ENCODE results near the gene AP4E1. TPM values are rescaled to one million over a fixed set of nuclear protein-coding genes. Genes with fewer than 3 reads are reported as not detected.

AP4E1 gene
- total and polyA plus RNA-seq, 4 donors = 2.3 to 12.6 (median 7.3) TPM

DNA sequence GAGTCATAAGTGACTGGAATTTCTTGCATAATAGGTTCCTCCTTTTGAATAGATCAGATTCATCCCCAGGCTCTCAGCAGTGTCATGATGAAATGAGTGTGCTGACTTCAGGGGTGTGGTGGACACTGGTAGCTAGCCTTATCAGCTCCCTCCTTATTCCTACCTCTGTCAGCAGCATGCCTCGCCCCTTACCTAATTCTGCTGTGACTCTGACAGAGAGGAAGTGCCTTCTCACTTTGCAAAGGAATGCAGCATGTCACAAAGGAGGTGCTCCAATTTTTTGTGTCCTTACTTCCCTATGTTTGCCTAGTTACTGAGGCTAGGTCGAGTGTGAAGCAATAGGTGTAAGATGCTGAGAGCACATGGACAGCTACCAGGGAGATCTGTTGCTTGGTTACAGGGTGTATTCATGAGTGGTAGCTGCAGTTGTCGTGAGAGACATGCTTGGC lies 95.6 kb downstream of the AP4E1 start:
- DNase-seq (no peak), ATAC-seq (ENCODE audit: low FRiP score) (no peak)
- Histone ChIP-seq H3K4me1 (ENCODE audit: control insufficient read depth in 1 of 2, insufficient read depth in 2 of 2, low read length in 2 of 2) (no peaks in the 10 kb centered on the region), H3K9me3 (ENCODE audit: control insufficient read depth, low read length) (no peaks in the 10 kb centered on the region), H3K4me3 (ENCODE audit: low read length in 2 of 2) (no peak overlapping the region), H3K36me3 (ENCODE audit: control insufficient read depth in 1 of 2, insufficient read depth in 2 of 2, low read length in 1 of 2) (peaks cover 2 to 3% of the 10 kb centered on the region in 2 donors), H3K27ac (ENCODE audit: low read depth in 1 of 2, low read length in 2 of 2) (no peak overlapping the region), H3K27me3 (ENCODE audit: control insufficient read depth in 1 of 2, insufficient read depth in 2 of 2, low read length in 1 of 2) (no peaks in the 10 kb centered on the region)
- intact Hi-C loops (cut with DNase I) = no loop called here
- 75 to 80% methylated on average over 3 of the region's 3 CpGs for WGBS, 2 donors

DNA sequence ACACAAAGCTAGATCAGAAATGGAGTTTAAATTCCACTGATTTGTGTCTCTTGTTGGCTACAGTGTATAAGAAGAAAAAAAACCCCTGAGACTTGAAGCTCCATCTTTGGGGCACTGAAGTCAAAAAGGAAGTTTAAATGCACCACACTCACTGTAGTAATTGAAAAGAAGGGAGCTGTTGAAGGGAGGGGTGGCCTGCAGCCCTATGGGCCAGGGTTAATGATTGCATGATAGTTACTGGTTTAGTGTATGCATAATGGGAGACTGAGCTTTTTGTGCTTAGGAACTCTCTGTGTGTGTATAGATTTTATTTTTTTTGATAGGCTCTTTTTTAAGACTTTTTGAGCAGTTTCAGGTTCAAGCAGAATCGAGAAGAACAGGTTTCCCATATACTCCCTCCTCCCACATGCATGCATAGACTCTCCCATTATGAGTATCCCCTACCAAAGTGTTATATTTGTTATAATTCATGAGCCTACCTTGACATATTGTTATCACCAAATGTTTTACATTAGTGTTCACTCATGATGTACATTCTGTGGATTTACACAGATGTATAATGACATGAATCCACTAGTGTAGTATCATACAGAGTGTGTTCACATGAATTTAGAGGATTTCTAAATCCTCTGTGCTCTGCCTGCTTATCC lies 98.0 kb downstream of the AP4E1 start:
- Histone ChIP-seq H3K27ac (ENCODE audit: low read depth in 1 of 2, low read length in 2 of 2) (no peak overlapping the region), H3K4me1 (ENCODE audit: control insufficient read depth in 1 of 2, insufficient read depth in 2 of 2, low read length in 2 of 2) (no peaks in the 10 kb centered on the region), H3K9me3 (ENCODE audit: control insufficient read depth, low read length) (no peaks in the 10 kb centered on the region), H3K27me3 (ENCODE audit: control insufficient read depth in 1 of 2, insufficient read depth in 2 of 2, low read length in 1 of 2) (no peaks in the 10 kb centered on the region), H3K4me3 (ENCODE audit: low read length in 2 of 2) (no peak overlapping the region), H3K36me3 (ENCODE audit: control insufficient read depth in 1 of 2, insufficient read depth in 2 of 2, low read length in 1 of 2) (peaks cover 2 to 3% of the 10 kb centered on the region in 2 donors)
- intact Hi-C loops (cut with DNase I) = no loop called here
- DNase-seq (no peak), ATAC-seq (ENCODE audit: low FRiP score) (no peak)
- WGBS, 2 donors = 96 to 100% methylated on average over 1 of the region's 1 CpG

DNA sequence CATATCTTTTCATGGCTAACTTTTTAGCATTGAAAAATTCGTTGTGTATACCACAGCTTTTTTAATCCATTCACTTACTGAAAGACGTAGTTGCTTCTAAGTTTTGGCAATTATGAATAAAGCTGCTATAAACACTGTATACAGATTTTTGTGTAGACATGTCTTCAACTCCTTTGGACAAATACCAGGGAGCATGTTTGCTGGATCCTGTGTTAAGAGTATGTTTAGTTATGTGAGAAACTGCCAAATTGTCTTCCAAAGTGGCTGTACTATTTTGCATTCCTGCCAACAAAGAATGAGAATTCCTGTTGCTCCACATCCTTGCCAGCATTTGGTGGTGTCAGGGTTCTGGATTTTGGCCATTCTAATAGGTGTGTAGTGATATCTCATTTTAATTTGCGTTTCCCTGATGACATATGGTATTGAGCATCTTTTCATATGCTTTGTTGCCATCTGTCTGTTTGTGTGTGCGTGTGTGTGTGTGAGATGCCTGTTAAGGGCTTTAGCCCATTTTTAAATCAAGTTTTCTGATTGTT lies 98.7 kb downstream of the AP4E1 start:
- ATAC-seq (ENCODE audit: low FRiP score) (no peak), DNase-seq (no peak)
- H3K4me1 ChIP-seq (ENCODE audit: control insufficient read depth in 1 of 2, insufficient read depth in 2 of 2, low read length in 2 of 2) = no peaks in the 10 kb centered on the region
- no peaks in the 10 kb centered on the region for H3K9me3 ChIP-seq (ENCODE audit: control insufficient read depth, low read length)
- intact Hi-C loops (cut with DNase I) = no loop called here
- WGBS, 2 donors = 84 to 92% methylated on average over 4 of the region's 4 CpGs
- no peak overlapping the region for H3K27ac ChIP-seq (ENCODE audit: low read depth in 1 of 2, low read length in 2 of 2)
- peaks cover 2 to 3% of the 10 kb centered on the region in 2 donors for H3K36me3 ChIP-seq (ENCODE audit: control insufficient read depth in 1 of 2, insufficient read depth in 2 of 2, low read length in 1 of 2)
- H3K27me3 ChIP-seq (ENCODE audit: control insufficient read depth in 1 of 2, insufficient read depth in 2 of 2, low read length in 1 of 2) = no peaks in the 10 kb centered on the region
- H3K4me3 ChIP-seq (ENCODE audit: low read length in 2 of 2) = no peak overlapping the region

DNA sequence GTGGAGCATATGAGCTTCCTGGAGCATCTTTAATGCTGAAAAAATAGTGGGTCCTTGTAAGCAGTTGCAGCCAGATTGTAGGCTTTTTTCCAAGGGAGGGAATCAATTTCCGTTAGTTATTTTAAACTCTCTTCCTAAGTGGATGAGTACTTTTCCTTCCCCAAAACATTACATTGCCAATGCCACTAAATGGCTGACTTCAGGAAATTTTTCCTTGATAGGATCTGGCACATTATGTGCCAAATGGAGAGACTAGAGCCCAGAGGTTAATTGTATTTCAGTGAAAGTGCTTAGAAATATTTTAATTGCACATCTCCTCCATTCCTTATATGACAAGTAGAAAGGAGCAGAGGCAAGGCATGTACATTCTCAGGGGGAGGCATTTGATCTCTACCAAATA lies 102.7 kb downstream of the AP4E1 start:
- intact Hi-C loops (cut with DNase I) = no loop called here
- H3K4me3 ChIP-seq (ENCODE audit: low read length in 2 of 2) = no peak overlapping the region
- H3K4me1 ChIP-seq (ENCODE audit: control insufficient read depth in 1 of 2, insufficient read depth in 2 of 2, low read length in 2 of 2) = no peaks in the 10 kb centered on the region
- no peaks in the 10 kb centered on the region for H3K36me3 ChIP-seq (ENCODE audit: control insufficient read depth in 1 of 2, insufficient read depth in 2 of 2, low read length in 1 of 2)
- no peaks in the 10 kb centered on the region for H3K9me3 ChIP-seq (ENCODE audit: control insufficient read depth, low read length)
- ATAC-seq (ENCODE audit: low FRiP score) = no peak
- 48 to 51% methylated on average over 1 of the region's 1 CpG for WGBS, 2 donors
- no peaks in the 10 kb centered on the region for H3K27me3 ChIP-seq (ENCODE audit: control insufficient read depth in 1 of 2, insufficient read depth in 2 of 2, low read length in 1 of 2)
- H3K27ac ChIP-seq (ENCODE audit: low read depth in 1 of 2, low read length in 2 of 2) = no peak overlapping the region
- no peak for DNase-seq

- Histone ChIP-seq H3K4me1 (ENCODE audit: control insufficient read depth in 1 of 2, insufficient read depth in 2 of 2, low read length in 2 of 2) (no peaks in the 10 kb centered on the region), H3K27ac (ENCODE audit: low read depth in 1 of 2, low read length in 2 of 2) (no peak overlapping the region), H3K27me3 (ENCODE audit: control insufficient read depth in 1 of 2, insufficient read depth in 2 of 2, low read length in 1 of 2) (no peaks in the 10 kb centered on the region), H3K4me3 (ENCODE audit: low read length in 2 of 2) (no peak overlapping the region), H3K9me3 (ENCODE audit: control insufficient read depth, low read length) (no peaks in the 10 kb centered on the region), H3K36me3 (ENCODE audit: control insufficient read depth in 1 of 2, insufficient read depth in 2 of 2, low read length in 1 of 2) (no peaks in the 10 kb centered on the region)
- intact Hi-C loops (cut with DNase I) = no loop called here
- ATAC-seq (ENCODE audit: low FRiP score) (no peak), DNase-seq (no peak)
- 3 to 10% methylated on average over 1 of the region's 1 CpG for WGBS, 2 donors
These were observed 108.1 kb downstream of the AP4E1 start for GRCh38 chr15:51016615-51017014.

GRCh38 chr15:51022206-51022605 lies 113.7 kb downstream of the AP4E1 start:
- H3K4me3 ChIP-seq (ENCODE audit: low read length in 2 of 2) = no peak overlapping the region
- H3K27ac ChIP-seq (ENCODE audit: low read depth in 1 of 2, low read length in 2 of 2) = no peak overlapping the region
- no peak for DNase-seq
- no peaks in the 10 kb centered on the region for H3K36me3 ChIP-seq (ENCODE audit: control insufficient read depth in 1 of 2, insufficient read depth in 2 of 2, low read length in 1 of 2)
- intact Hi-C loops (cut with DNase I) = no loop called here
- no peaks in the 10 kb centered on the region for H3K9me3 ChIP-seq (ENCODE audit: control insufficient read depth, low read length)
- no peak for ATAC-seq (ENCODE audit: low FRiP score)
- H3K4me1 ChIP-seq (ENCODE audit: control insufficient read depth in 1 of 2, insufficient read depth in 2 of 2, low read length in 2 of 2) = no peaks in the 10 kb centered on the region
- no peaks in the 10 kb centered on the region for H3K27me3 ChIP-seq (ENCODE audit: control insufficient read depth in 1 of 2, insufficient read depth in 2 of 2, low read length in 1 of 2)

DNA sequence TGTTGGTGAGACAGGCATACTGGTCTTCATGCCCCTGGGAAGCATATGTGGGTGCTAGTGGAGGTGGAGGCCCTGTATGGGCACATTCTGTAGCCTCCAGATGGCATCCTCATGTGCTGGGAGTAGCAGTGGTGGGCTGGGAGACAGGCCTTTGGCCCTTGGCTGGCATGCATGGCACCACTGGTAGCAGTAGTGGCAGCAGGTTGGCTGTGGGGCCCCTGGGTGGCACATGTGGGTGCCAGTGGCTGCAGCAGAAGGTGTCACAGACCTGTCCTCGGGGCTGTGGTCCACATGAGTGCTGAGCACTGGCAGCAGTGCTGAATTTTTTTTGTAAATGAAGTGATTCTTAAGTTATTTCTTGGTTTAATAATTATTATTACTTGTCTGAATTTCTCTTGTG lies 115.0 kb downstream of the AP4E1 start:
- WGBS, 2 donors = 98 to 100% methylated on average over 1 of the region's 1 CpG
- Histone ChIP-seq H3K27me3 (ENCODE audit: control insufficient read depth in 1 of 2, insufficient read depth in 2 of 2, low read length in 1 of 2) (no peaks in the 10 kb centered on the region), H3K9me3 (ENCODE audit: control insufficient read depth, low read length) (no peaks in the 10 kb centered on the region), H3K4me3 (ENCODE audit: low read length in 2 of 2) (no peak overlapping the region), H3K4me1 (ENCODE audit: control insufficient read depth in 1 of 2, insufficient read depth in 2 of 2, low read length in 2 of 2) (no peaks in the 10 kb centered on the region), H3K36me3 (ENCODE audit: control insufficient read depth in 1 of 2, insufficient read depth in 2 of 2, low read length in 1 of 2) (no peaks in the 10 kb centered on the region), H3K27ac (ENCODE audit: low read depth in 1 of 2, low read length in 2 of 2) (no peak overlapping the region)
- ATAC-seq (ENCODE audit: low FRiP score) = no peak
- no peak for DNase-seq
- intact Hi-C loops (cut with DNase I) = no loop called here

- 30 to 39% methylated on average over 4 of the region's 4 CpGs for WGBS, 2 donors
- no peaks in the 10 kb centered on the region for H3K4me1 ChIP-seq (ENCODE audit: control insufficient read depth in 1 of 2, insufficient read depth in 2 of 2, low read length in 2 of 2)
- intact Hi-C loops (cut with DNase I) = no loop called here
These were observed 116.4 kb downstream of the AP4E1 start for GRCh38 chr15:51024735-51025453.

GRCh38 chr15:51025454-51025846 lies 117.0 kb downstream of the AP4E1 start:
- Histone ChIP-seq H3K27me3 (ENCODE audit: control insufficient read depth in 1 of 2, insufficient read depth in 2 of 2, low read length in 1 of 2) (no peaks in the 10 kb centered on the region), H3K9me3 (ENCODE audit: control insufficient read depth, low read length) (no peaks in the 10 kb centered on the region), H3K27ac (ENCODE audit: low read depth in 1 of 2, low read length in 2 of 2) (no peak overlapping the region), H3K4me3 (ENCODE audit: low read length in 2 of 2) (no peak overlapping the region), H3K36me3 (ENCODE audit: control insufficient read depth in 1 of 2, insufficient read depth in 2 of 2, low read length in 1 of 2) (no peaks in the 10 kb centered on the region), H3K4me1 (ENCODE audit: control insufficient read depth in 1 of 2, insufficient read depth in 2 of 2, low read length in 2 of 2) (no peaks in the 10 kb centered on the region)
- no peak for DNase-seq
- WGBS, 2 donors = 57 to 67% methylated on average over 3 of the region's 3 CpGs
- intact Hi-C loops (cut with DNase I) = no loop called here
- no peak for ATAC-seq (ENCODE audit: low FRiP score)

More at GRCh38 chr15:51024735-51025453, 116.4 kb downstream of the AP4E1 start:
- no peak for DNase-seq
- H3K36me3 ChIP-seq (ENCODE audit: control insufficient read depth in 1 of 2, insufficient read depth in 2 of 2, low read length in 1 of 2) = no peaks in the 10 kb centered on the region
- H3K27ac ChIP-seq (ENCODE audit: low read depth in 1 of 2, low read length in 2 of 2) = no peak overlapping the region
- H3K4me3 ChIP-seq (ENCODE audit: low read length in 2 of 2) = no peak overlapping the region
- no peaks in the 10 kb centered on the region for H3K27me3 ChIP-seq (ENCODE audit: control insufficient read depth in 1 of 2, insufficient read depth in 2 of 2, low read length in 1 of 2)
- H3K9me3 ChIP-seq (ENCODE audit: control insufficient read depth, low read length) = no peaks in the 10 kb centered on the region
- no peak for ATAC-seq (ENCODE audit: low FRiP score)

Data from aorta (tissue), 5 donors.